Activated CD4-positive, CD25-positive, alpha-beta regulatory T cell treated with anti-CD3 and anti-CD28 coated beads, Interleukin-2, amount 50 U/mL, for 72 hours (primary cell): ENCODE results near the gene MGST3.
"Not testable (repeated sequence)": the region's sequence is repeated elsewhere in the genome, so short reads cannot be mapped to it uniquely, and the experiment has no call there.

Experiments
- DNase-seq: peaks from one replicate; pipeline ENCODE4 v3.0.0; 2021

MGST3 gene

GRCh38 chr1:165659581-165659895 lies 28.5 kb downstream of the MGST3 start:
- no peak for DNase-seq

GRCh38 chr1:165661703-165662102 lies 30.7 kb downstream of the MGST3 start:
- DNase-seq: no peak

- DNase-seq: no peak
Measured at GRCh38 chr1:165662186-165662585, 31.2 kb downstream of the MGST3 start.

GRCh38 chr1:165666152-165666825 lies 35.3 kb downstream of the MGST3 start:
- no peak for DNase-seq

- DNase-seq: no peak
Measured at GRCh38 chr1:165668184-165668583, 37.1 kb downstream of the MGST3 start.

- DNase-seq: no peak
Measured at GRCh38 chr1:165671526-165671925, 40.5 kb downstream of the MGST3 start.

- DNase-seq: no peak
Measured at GRCh38 chr1:165674599-165674998, 43.6 kb downstream of the MGST3 start.

- DNase-seq: no peak
Measured at GRCh38 chr1:165675794-165676193, 44.8 kb downstream of the MGST3 start.

GRCh38 chr1:165678509-165678908 lies 47.5 kb downstream of the MGST3 start:
- no peak for DNase-seq

- DNase-seq: no peak
Measured at GRCh38 chr1:165679282-165680036, 48.4 kb downstream of the MGST3 start.

GRCh38 chr1:165680303-165680702 lies 49.3 kb downstream of the MGST3 start:
- no peak for DNase-seq

GRCh38 chr1:165680773-165681172 lies 49.7 kb downstream of the MGST3 start:
- not testable (repeated sequence) for DNase-seq

- no peak for DNase-seq
Measured at GRCh38 chr1:165683848-165684485, 52.9 kb downstream of the MGST3 start.

- DNase-seq: no peak
Measured at GRCh38 chr1:165686121-165686970, 55.3 kb downstream of the MGST3 start.

GRCh38 chr1:165686971-165687433 lies 56.0 kb downstream of the MGST3 start:
- no peak for DNase-seq

- DNase-seq: no peak
Measured at GRCh38 chr1:165688046-165688445, 57.0 kb downstream of the MGST3 start.

GRCh38 chr1:165695031-165695430 lies 64.0 kb downstream of the MGST3 start:
- DNase-seq: no peak

- DNase-seq: no peak
Measured at GRCh38 chr1:165696625-165697100, 65.6 kb downstream of the MGST3 start.

GRCh38 chr1:165697491-165697880 lies 66.5 kb downstream of the MGST3 start:
- no peak for DNase-seq

GRCh38 chr1:165697881-165698760 lies 67.1 kb downstream of the MGST3 start, which contains the start of gene ALDH9A1:
TSS of gene ALDH9A1 (minus strand) at chr1:165698562. CDS start at chr1:165698558, 4 bp downstream.
- DNase-seq: peak; percentile 87

- no peak for DNase-seq
Measured at GRCh38 chr1:165698761-165699052, 67.7 kb downstream of the MGST3 start.

- DNase-seq: no peak
Measured at GRCh38 chr1:165699577-165699976, 68.5 kb downstream of the MGST3 start.
